LNCAP (cell line): ENCODE data around the gene SLC35F4.
A peak's percentile ranks its signal among the peaks of the same experiment; 100 is the strongest.

ENCODE experiments used
- TF ChIP-seq, protein P1 (sequence below): fragments of 450-650 bp; IDR thresholded peaks from 2 replicates; pipeline ENCODE4 v1.5.1; 2017; ENCODE audit warnings: mild to moderate bottlenecking

Gene SLC35F4

DNA sequence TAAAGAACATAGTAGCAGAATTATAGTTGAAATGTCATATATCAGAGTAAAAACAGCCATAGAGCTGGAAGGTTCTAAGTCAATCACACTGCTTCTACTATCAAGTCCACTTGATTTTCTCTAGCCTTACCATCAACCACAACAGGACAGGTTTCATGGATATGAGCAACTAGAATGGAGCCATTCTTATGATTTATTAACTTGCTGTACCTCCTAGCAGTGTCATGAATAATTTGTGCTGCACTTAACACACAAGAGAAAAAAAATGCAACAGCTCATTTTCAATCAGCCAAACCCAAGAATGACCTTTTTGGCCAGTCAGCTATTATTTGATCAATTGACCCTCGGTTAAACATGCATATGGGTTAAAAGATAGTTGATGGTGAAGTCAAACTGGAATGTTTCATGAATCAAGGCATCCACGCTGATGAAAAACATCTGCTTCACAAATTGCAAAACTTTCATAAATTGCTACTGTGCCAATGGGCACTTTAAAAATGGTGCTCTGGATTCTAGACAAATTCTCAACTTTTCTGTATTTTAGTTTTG lies 316.8 kb downstream of the SLC35F4 start:
- TF ChIP-seq, protein P1, sequence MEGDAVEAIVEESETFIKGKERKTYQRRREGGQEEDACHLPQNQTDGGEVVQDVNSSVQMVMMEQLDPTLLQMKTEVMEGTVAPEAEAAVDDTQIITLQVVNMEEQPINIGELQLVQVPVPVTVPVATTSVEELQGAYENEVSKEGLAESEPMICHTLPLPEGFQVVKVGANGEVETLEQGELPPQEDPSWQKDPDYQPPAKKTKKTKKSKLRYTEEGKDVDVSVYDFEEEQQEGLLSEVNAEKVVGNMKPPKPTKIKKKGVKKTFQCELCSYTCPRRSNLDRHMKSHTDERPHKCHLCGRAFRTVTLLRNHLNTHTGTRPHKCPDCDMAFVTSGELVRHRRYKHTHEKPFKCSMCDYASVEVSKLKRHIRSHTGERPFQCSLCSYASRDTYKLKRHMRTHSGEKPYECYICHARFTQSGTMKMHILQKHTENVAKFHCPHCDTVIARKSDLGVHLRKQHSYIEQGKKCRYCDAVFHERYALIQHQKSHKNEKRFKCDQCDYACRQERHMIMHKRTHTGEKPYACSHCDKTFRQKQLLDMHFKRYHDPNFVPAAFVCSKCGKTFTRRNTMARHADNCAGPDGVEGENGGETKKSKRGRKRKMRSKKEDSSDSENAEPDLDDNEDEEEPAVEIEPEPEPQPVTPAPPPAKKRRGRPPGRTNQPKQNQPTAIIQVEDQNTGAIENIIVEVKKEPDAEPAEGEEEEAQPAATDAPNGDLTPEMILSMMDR: no peak

DNA sequence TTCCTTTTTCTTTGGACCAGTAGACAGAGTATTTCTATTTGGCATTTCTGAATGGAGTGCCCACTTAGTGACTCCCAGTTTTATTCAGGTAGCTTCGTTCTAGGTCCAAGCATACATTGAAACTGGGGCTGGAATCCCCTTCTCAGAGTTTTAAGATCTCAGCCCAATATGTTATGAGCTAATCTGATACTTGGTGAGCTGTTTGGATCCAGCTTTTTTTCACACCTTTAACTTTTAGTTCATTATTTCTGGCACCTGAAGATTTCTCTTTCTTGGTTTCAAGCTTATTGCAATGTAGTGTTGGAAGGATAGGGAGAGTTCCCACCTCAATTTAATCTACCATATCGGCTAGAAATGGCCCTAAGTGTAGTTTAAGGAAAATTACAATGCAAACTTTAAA lies 318.8 kb downstream of the SLC35F4 start:
- TF ChIP-seq, protein P1: no peak

DNA sequence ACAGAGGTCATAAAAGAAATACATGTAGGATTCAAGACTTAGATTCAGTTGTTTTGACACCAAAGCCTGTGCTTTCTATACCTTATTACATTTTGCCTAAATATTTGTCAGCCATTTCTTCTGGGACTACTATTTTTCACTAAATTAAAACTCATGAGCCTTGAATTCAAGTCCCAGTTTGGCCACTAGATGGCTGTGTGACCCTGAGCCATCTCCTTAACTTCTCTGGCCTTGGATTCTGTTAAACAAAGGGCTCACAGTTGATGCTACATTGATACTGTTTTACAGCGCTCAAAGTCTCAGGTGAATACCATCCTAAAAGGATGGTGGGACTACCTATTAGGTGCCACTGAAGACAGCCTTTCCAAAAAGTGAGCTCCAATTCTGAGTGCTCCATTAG lies 332.7 kb downstream of the SLC35F4 start:
- TF ChIP-seq, protein P1: peak; percentile 70

- TF ChIP-seq, protein P1: no peak
These were observed 335.3 kb downstream of the SLC35F4 start for GRCh38 chr14:57530571-57530970.

DNA sequence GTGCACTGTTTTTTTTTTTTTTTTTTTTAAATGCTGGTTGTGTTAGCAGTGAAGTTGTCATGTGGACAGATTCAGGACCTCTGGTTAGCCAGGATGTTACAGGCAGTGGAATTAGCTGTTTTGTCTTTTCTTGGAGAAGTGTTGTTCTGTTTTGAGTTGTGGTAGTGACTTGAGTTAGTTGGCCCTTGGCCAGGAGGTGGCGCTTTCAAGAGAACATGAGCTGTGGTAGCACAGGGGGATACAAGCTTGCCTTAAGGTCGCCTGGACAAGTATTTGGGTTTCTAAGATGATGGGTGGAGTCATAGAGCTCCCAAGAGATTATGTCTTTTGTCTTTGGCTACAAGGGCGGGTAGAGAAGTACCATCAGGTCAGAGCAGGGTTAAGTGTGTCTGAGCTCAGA lies 338.9 kb downstream of the SLC35F4 start:
- TF ChIP-seq, protein P1: no peak

- TF ChIP-seq, protein P1: no peak
These were observed 346.8 kb downstream of the SLC35F4 start for GRCh38 chr14:57519043-57519442.
